ENCODE measurements around the gene GPA33.
"Not testable (repeated sequence)": the region's sequence is repeated elsewhere in the genome, so short reads cannot be mapped to it uniquely, and the experiment has no call there.

The GPA33 gene

GRCh38 chr1:167056529-167057231, 33.5 kb downstream of the GPA33 start:
- no peak for DNase-seq (ENCODE audit: low read depth)

- DNase-seq (ENCODE audit: low read depth): no peak
Observed at GRCh38 chr1:167054946-167055630, 35.1 kb downstream of the GPA33 start.

- no peak for DNase-seq (ENCODE audit: low read depth)
Observed at GRCh38 chr1:167054531-167054930, 35.6 kb downstream of the GPA33 start.

DNA sequence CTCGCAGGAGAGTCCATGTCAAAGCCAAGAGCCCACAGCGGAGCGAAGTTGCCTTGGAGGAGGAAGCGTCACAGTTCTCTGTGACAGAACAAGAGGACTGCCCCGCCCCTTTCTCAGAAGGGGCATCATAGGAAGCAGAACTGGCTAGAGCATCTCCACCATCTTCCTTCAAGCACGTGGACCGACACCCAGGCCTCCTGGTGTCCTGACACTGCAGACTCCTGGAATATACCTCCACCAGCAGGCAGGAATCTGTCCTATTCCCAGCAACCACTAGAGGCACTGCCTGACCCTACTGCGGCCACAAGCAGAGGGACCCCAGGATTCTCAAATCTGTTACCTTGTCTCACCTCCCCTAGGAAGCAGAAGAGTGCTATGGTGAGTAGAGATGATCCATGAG, 37.8 kb downstream of the GPA33 start:
- DNase-seq (ENCODE audit: low read depth): no peak

DNA sequence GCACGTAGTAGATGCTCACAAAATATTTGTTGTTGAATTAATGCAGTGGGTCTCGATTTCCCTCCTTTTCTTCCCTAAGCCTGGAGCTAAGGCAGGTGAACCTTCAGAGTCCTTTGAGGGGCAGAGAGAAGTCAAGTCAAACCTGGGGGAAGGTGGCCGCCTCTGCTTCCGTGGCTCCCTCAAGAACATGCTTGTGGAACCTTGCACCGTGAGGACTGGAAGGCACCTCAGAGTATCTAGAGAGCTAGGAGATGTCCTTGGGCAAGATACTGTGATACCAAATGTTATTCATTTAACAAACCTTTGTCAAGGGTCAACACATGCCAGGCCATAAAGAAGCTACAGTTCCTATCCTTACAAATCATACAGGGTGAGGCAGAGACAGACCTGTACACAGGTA, 38.3 kb downstream of the GPA33 start:
- no peak for DNase-seq (ENCODE audit: low read depth)

DNA sequence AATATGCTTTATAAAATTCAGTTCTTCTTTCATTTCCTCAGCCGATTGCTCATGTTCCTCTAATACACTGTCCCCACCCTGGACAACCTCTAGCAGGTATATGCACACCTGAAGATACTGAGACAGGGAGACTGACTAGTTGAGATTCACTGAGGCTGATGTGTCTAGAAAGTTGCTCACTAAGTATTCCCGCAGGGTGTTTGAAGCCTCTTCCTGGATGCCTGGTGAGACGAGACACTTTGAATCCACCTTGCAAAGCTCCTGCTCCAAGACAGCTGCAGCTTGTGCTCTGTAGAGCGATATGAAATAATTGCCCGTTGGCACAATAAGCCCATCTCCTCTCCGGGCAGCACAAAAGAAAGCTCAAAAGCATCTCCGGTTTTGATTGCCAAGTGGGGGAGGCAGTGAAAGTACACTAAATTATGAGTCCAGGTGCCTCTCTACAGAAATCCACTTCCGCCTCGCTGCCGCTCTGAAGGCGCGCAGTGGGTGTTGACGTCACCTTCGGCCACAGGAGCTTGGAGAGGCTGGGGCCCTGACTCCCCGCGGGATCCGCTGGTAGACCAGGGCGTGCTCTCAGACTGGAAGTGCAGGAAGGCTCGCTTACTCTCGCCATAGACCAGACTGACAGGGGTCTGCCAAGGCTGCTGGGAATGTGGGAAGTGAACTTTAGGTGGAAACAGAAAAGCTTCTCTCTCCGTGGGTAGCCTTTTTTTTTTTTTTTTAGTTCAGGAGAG, 46.3 kb downstream of the GPA33 start:
- peak; percentile 57 for DNase-seq (ENCODE audit: low read depth)

GRCh38 chr1:167033646-167034045, 56.5 kb downstream of the GPA33 start:
- DNase-seq (ENCODE audit: low read depth): no peak

DNA sequence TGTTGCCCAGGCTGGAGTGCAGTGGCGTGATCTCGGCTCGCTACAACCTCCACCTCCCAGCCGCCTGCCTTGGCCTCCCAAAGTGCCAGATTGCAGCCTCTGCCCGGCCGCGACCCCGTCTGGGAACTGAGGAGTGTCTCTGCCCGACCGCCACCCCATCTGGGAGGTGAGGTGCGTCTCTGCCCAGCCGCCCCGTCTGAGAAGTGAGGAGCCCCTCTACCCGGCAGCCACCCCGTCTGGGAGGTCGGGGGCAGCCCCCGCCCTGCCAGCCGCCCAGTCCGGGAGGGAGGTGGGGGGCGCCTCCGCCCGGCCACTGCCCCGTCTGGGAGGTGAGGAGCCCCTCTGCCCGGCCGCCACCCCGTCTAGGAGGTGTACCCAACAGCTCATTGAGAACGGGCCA, 60.6 kb downstream of the GPA33 start:
- not testable (repeated sequence) for DNase-seq (ENCODE audit: low read depth)

- DNase-seq (ENCODE audit: low read depth): no peak
Observed at GRCh38 chr1:167022384-167022783, 67.8 kb downstream of the GPA33 start.

DNA sequence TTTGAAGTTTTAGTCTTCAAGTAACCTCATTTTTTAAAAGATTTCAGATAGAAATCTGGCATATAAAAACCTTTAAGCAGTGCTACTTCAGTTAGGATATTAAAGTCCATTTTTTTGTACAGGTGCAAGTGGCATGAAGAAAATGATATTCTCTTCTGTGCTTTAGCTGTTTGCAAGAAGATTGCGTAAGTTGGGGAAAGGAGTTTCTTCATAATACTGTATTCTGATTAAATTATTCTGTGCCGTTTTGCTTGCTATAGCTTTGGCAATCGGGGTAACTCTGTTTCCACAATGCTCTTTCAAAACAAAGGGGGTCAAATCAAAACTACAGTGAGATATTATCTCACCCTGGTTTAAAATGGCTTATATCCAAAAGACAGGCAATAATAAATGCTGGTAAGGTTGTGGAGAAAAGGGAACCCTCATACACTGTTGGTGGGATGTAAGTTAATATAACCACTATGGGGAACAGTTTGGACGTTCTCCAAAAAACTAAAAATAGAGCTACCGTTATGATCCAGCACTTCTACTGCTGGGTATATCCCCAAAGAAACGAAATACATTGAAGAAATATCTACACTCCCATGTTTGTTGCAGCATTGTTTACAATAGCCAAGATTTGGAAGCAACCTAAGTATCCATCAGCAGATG, 74.0 kb downstream of the GPA33 start:
- DNase-seq (ENCODE audit: low read depth): no peak

DNA sequence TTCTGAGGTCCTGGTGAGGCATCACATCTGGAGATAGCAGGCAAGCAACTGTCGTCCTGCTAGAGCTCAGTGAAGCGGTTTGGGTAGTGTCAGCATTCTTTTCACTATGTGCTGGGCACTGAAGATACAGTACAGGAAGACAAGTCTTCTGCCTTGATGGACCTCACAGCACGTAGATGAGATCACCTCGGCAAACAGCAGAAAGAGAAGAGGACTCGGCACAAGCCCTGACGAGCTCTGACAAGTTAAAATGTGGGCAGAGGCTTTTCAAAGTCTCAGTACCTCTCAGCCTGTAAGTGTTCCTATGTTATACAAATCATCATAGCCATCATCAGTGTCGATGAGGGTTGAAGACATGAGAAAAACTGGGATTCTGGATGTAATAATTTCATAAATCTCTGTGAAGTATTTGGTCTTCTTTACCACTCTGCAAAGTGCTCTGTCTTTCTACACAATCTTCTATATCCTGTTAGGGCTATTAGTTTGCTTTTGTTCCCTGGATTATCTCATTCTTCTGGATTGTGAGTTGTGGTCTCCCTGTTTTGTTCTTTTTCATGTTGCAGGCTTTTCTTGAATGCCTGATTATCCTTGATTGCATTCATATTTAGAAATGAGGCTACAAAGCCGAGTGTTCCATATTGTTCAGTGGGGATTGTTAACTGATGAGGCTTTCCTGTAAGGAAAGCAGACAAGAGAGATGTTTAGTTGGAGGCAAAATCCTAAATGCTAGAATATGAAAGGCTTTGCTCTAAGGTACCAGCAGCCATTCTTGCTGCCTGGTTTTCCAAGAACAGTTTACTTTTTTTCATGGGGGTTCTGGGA, 76.9 kb downstream of the GPA33 start:
- DNase-seq (ENCODE audit: low read depth): no peak

- no peak for DNase-seq (ENCODE audit: low read depth)
Observed at GRCh38 chr1:167012570-167012969, 77.6 kb downstream of the GPA33 start.

DNA sequence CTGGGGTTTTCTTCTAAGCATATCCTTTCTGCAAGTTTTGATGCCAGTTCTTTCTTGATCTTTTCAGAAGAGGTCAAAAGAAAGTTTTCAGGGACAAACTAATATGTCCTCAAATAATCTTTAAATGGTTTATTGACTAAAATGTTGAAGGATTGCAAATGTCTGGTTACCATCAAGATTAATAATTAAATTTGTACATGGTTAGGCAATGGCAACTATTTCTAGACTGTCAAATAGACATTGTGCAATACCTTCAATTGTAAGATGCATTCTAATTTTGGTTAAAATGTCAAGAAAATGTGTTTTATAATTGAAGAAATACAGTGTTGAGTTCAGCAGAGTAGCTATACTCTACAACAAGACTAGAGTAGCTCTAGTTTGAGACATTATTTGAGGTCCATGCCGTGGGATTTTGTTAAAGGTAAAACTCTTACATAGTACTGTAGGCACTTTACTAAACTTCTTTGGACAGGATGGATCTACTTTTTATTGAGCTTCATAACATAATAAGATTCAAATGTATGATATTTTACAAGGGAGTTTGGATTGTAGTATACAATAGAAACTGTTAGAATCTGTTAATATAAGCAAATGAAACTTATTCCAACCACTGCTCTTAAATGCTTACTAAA, 78.5 kb downstream of the GPA33 start:
- no peak for DNase-seq (ENCODE audit: low read depth)

GRCh38 chr1:167003711-167004110, 86.5 kb downstream of the GPA33 start:
- no peak for DNase-seq (ENCODE audit: low read depth)

All from stimulated activated CD4-positive, alpha-beta T cell treated with anti-CD3 and anti-CD28 coated beads, Interleukin-2, amount 100 ng/mL, for 4 hours (primary cell).